Measurements from ENCODE around the gene FOXD2.

The FOXD2 gene

DNA sequence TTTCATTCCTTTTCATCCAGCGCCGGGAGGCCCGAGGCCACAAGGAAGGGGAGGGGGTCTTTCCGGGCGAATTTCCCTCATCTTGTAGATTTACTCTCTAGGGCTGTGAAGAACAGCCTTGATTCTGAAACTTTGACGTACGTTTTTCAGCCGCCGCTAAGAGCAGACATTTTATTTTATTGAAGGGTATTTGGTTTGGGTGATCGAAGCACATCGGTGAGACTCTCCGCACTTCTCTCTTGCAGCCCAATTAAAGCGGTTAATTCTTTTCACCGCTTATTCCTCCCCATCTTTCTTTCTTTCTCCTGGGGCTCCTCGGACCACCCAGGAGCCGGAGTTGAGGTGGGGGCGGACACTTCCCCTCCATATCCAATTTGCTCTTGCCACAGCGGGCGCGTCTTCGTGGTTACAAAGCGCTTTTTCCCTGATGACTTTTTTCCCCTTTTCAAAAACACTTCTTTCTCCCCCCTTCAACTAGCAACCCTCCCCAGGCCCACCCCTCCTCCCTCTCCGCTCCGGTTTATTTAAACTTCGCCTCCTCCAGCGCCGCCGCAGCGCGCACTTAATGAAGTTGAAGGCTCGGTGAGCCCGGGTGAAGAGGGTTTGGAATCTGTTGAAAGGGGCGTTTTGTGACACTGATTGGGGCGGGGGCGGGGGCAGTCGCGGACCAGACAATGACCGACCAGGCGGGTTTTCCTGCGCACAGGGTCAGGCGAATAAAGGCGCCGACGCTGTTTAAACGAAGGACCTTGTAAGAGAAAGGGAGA, 5.9 kb downstream of the FOXD2 start:
- TF ChIP-seq, protein P1, sequence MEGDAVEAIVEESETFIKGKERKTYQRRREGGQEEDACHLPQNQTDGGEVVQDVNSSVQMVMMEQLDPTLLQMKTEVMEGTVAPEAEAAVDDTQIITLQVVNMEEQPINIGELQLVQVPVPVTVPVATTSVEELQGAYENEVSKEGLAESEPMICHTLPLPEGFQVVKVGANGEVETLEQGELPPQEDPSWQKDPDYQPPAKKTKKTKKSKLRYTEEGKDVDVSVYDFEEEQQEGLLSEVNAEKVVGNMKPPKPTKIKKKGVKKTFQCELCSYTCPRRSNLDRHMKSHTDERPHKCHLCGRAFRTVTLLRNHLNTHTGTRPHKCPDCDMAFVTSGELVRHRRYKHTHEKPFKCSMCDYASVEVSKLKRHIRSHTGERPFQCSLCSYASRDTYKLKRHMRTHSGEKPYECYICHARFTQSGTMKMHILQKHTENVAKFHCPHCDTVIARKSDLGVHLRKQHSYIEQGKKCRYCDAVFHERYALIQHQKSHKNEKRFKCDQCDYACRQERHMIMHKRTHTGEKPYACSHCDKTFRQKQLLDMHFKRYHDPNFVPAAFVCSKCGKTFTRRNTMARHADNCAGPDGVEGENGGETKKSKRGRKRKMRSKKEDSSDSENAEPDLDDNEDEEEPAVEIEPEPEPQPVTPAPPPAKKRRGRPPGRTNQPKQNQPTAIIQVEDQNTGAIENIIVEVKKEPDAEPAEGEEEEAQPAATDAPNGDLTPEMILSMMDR (IDR thresholded peaks at IDR 0.05; ENCODE audit: low read depth, low read length) = no peak
- TF ChIP-seq, protein P2, sequence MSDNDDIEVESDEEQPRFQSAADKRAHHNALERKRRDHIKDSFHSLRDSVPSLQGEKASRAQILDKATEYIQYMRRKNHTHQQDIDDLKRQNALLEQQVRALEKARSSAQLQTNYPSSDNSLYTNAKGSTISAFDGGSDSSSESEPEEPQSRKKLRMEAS (IDR thresholded peaks at IDR 0.05; ENCODE audit: low read depth, low read length) = no peak
- TF ChIP-seq MYC (IDR thresholded peaks at IDR 0.05; ENCODE audit: low read depth, low read length) (no peak), POLR2A (IDR thresholded peaks at IDR 0.05; ENCODE audit: extremely low read depth, insufficient read length) (no peak)
- H3K4me3 ChIP-seq (ENCODE audit: low read depth, low read length) = no peak overlapping the region
- DNase-seq (ENCODE audit: low read depth) = no peak

DNA sequence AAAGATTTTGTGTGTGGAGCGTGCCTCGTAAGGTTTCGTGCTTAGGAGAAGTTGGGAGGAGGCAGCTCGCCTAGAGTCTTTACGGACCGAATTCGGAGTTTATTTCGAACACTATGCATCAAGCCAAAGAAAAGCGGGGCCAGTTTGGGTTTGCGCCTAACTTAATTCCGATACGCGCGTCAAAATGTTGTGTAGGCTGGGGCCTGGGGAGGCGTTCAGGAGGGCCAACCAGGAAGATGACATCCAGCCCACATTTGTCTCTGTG, 6.4 kb downstream of the FOXD2 start:
- no peak overlapping the region for H3K4me3 ChIP-seq (ENCODE audit: low read depth, low read length)
- TF ChIP-seq, protein P2 (IDR thresholded peaks at IDR 0.05; ENCODE audit: low read depth, low read length) = no peak
- TF ChIP-seq, protein P1 (IDR thresholded peaks at IDR 0.05; ENCODE audit: low read depth, low read length) = no peak
- TF ChIP-seq POLR2A (IDR thresholded peaks at IDR 0.05; ENCODE audit: extremely low read depth, insufficient read length) (no peak), MYC (IDR thresholded peaks at IDR 0.05; ENCODE audit: low read depth, low read length) (no peak)
- no peak for DNase-seq (ENCODE audit: low read depth)

DNA sequence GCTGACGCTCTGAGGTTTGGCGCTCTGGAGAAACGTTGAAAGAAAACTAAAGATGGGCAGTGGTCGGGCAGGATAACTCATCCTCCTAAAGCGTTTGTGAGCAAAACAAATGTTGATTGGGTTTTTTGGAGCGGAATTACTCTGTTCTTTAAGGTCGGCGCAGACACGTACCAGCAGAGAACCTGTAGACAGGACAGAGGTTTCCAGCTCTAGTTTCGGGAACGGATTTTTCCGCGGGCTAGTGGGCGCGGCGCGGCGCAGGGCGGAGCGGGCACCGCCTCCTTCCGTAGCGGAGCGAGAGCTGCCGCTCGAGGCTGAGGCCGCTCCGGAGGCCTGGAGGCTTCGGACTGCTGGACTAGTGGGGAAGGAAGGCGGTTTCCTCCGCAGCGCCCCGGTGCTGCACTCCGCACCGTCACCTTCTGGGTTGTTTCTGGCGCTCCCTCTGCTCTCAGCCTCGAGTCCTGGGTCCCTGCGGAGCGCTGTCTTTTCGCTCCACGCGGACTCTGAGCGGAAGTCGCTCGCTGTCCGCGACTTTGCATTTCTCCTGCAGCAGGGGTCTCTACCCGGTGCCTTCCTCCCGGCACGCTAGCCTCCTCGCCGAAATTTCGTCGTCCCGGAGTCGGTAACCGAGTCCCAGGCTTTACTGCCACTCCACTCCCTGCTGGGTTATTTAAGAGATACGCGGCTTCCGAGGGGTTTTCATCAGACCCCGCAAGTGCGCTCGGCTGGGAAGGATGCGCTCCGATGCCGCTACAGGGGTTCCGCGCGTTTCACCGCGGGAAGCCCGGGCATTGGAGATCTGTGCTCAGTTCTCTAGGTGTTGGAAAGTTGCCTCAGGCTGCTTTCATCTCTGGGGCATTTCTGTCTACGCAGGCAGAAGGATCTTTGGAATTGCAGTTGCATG, 7.0 kb downstream of the FOXD2 start:
- no peak for TF ChIP-seq POLR2A (IDR thresholded peaks at IDR 0.05; ENCODE audit: extremely low read depth, insufficient read length)
- TF ChIP-seq, protein P2 (IDR thresholded peaks at IDR 0.05; ENCODE audit: low read depth, low read length) = no peak
- no peak for TF ChIP-seq MYC (IDR thresholded peaks at IDR 0.05; ENCODE audit: low read depth, low read length)
- TF ChIP-seq, protein P1 (IDR thresholded peaks at IDR 0.05; ENCODE audit: low read depth, low read length) = no peak
- no peak overlapping the region for H3K4me3 ChIP-seq (ENCODE audit: low read depth, low read length)
- no peak for DNase-seq (ENCODE audit: low read depth)

DNA sequence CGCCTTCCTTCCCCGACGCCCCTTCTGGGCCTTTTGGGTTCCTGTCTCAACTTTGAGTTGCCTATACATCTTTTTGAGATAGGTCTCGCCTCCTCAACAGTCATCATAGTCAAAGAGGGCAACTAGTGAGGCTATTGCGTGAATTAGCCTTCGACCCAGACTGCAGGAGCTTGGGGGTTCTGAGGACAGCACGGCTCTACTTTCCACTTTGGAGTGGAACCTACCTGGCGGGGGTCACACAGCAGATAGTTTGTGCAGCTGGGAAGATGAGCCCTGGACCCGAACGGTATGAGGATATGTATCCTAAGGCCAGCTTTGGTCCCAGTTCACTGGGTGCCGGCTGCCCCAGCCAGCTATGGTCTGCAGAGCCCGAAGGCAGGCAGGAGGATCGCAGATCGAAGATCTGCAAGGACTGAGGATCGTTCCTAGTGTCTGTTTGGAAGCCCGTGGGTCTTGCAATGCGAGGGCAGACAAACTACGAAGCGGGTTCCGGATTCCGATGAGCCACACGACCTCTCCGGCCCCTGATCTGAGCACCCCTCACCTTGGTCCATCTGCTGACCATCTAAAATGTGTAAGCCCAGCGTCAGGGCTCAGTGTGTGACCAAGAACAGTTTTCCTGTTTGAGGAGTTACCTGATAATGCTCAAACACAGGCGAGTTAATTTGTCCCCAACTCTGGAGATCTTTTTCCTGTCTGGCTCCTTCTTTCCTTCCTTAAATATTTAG, 8.1 kb downstream of the FOXD2 start:
- no peak overlapping the region for H3K4me3 ChIP-seq (ENCODE audit: low read depth, low read length)
- TF ChIP-seq MYC (IDR thresholded peaks at IDR 0.05; ENCODE audit: low read depth, low read length) (no peak), POLR2A (IDR thresholded peaks at IDR 0.05; ENCODE audit: extremely low read depth, insufficient read length) (no peak)
- TF ChIP-seq, protein P2 (IDR thresholded peaks at IDR 0.05; ENCODE audit: low read depth, low read length) = no peak
- TF ChIP-seq, protein P1 (IDR thresholded peaks at IDR 0.05; ENCODE audit: low read depth, low read length) = no peak
- DNase-seq (ENCODE audit: low read depth) = no peak

DNA sequence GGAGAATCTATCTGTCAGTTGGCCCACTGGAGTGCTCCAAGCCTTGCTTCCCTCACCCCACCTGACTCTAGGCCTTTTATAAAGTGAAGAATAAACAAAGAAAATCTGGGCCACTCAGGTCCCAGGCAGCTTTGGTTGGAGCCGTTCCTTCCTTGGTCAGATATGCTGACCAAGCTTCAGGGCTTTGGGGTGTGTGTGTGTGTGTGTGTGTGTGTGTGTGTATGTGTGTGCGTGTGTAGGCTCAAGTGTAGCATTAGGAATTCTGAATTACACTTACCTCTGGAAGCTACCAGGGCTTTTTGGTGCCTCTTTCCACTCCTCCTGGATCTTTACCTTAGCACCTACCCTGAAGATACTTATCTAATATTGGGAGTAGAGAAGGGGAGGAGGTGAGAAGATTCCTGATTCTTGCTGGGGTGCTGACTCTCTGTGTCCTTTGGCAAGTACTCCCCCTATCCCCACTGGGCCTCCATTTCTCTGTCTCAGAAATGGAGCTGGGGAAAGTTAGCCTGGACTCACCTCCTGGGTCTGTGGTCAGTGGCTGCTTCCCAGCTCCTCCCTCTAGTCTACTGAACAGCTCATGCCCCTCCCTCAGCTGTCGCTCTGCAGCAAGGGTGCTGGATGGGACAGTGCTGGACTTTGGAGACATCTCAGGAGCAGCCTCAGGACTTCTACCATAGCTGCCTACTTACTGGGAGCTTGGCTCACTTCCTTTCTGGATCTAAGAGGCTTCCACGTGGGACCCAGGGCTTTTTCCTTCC, 10.8 kb downstream of the FOXD2 start:
- H3K4me3 ChIP-seq (ENCODE audit: low read depth, low read length) = no peak overlapping the region
- TF ChIP-seq, protein P1 (IDR thresholded peaks at IDR 0.05; ENCODE audit: low read depth, low read length) = no peak
- TF ChIP-seq, protein P2 (IDR thresholded peaks at IDR 0.05; ENCODE audit: low read depth, low read length) = no peak
- TF ChIP-seq MYC (IDR thresholded peaks at IDR 0.05; ENCODE audit: low read depth, low read length) = no peak
- no peak for DNase-seq (ENCODE audit: low read depth)

Data from NB4 (cell line).